Suprapubic skin (tissue), 4 donors: ENCODE results near the gene GULP1. TPM values are rescaled to one million over a fixed set of nuclear protein-coding genes. Genes with fewer than 3 reads are reported as not detected.

Experiments
- DNase-seq, 2 donors: peaks; one replicate each; pipeline ENCODE4 v3.0.0-alpha.2; 2019; ENCODE audit warnings: low spot score in 2 of 2
- H3K27ac ChIP-seq: fragments of 200-600 bp; sonication (generic); one replicate; pipeline ENCODE4 v1.5.1; 2019
- H3K27me3 ChIP-seq: fragments of 200-600 bp; sonication (generic); one replicate; pipeline ENCODE4 v1.5.1; 2019
- H3K36me3 ChIP-seq: fragments of 200-600 bp; sonication (generic); one replicate; pipeline ENCODE4 v1.5.1; 2019
- H3K4me1 ChIP-seq: fragments of 200-600 bp; sonication (generic); one replicate; pipeline ENCODE4 v1.5.1; 2019
- H3K4me3 ChIP-seq: fragments of 200-600 bp; sonication (generic); one replicate; pipeline ENCODE4 v1.5.1; 2019; ENCODE audit warnings: mild to moderate bottlenecking
- H3K9me3 ChIP-seq: fragments of 200-600 bp; sonication (generic); one replicate; pipeline ENCODE4 v1.5.1; 2019
- CTCF ChIP-seq, 2 donors: fragments of 200-600 bp in 1 of 2; fragments of 450-650 bp in 1 of 2; sonication (generic) in 1 of 2; IDR thresholded peaks; one replicate each; pipeline ENCODE4 v1.5.1; 2016 to 2019; ENCODE audit warnings: antibody characterized with exemption in 2 of 2, mild to moderate bottlenecking in 1 of 2, moderate library complexity in 1 of 2
- EP300 ChIP-seq: sonication (generic); formaldehyde crosslinking; IDR thresholded peaks from one replicate; pipeline ENCODE4 v1.6.1; 2017; ENCODE audit warnings: antibody characterized with exemption
- POLR2A ChIP-seq, 2 donors: fragments of 450-650 bp; IDR thresholded peaks; one replicate each; pipeline ENCODE4 v1.6.1; 2017; ENCODE audit warnings: antibody characterized with exemption in 2 of 2, mild to moderate bottlenecking in 2 of 2, moderate library complexity in 2 of 2
- POLR2AphosphoS5 ChIP-seq, 3 donors: sonication (generic); formaldehyde crosslinking; IDR thresholded peaks; one replicate each; pipeline ENCODE4 v1.6.1; 2017; ENCODE audit warnings: antibody characterized with exemption in 3 of 3
- WGBS: methylation state at CpG from one replicate; pipeline ENCODE4 v1.1.5; 2018; 5-methylcytosine and 5-hydroxymethylcytosine counted together
- total RNA-seq, 4 donors: library from RNA; depleted of rRNA; stranded (reverse); fragments of >200 nt; gene quantifications; one replicate each; pipeline ENCODE4 v1.1.0, GENCODE V29; 2016

GULP1 gene
- total RNA-seq, 4 donors from 2014 or later: 14.3 to 21.3 (median 17.5) TPM

- H3K27me3 ChIP-seq: no peaks in the 10 kb centered on the region
- H3K27ac ChIP-seq: no peak overlapping the region
- TF ChIP-seq EP300 (no peak), POLR2A (IDR thresholded peaks at IDR 0.05) (no peak), CTCF (IDR thresholded peaks at IDR 0.05) (no peak)
- H3K9me3 ChIP-seq: no peaks in the 10 kb centered on the region
- H3K36me3 ChIP-seq: no peaks in the 10 kb centered on the region
- peaks cover 4% of the 10 kb centered on the region for H3K4me1 ChIP-seq
- 86% methylated on average over 3 of the region's 3 CpGs for WGBS
- no peak for DNase-seq
- H3K4me3 ChIP-seq: no peak overlapping the region
These were observed 46.8 kb downstream of the GULP1 start for GRCh38 chr2:188338463-188338862.

- H3K27me3 ChIP-seq: no peaks in the 10 kb centered on the region
- no peaks in the 10 kb centered on the region for H3K36me3 ChIP-seq
- H3K9me3 ChIP-seq: no peaks in the 10 kb centered on the region
- 89% methylated on average over 3 of the region's 3 CpGs for WGBS
- H3K4me1 ChIP-seq: no peaks in the 10 kb centered on the region
- TF ChIP-seq POLR2A (IDR thresholded peaks at IDR 0.05) (no peak), CTCF (IDR thresholded peaks at IDR 0.05) (no peak), POLR2AphosphoS5 (IDR thresholded peaks at IDR 0.05) (no peak), EP300 (no peak)
- no peak overlapping the region for H3K27ac ChIP-seq
- no peak overlapping the region for H3K4me3 ChIP-seq
- no peak for DNase-seq
These were observed 48.6 kb downstream of the GULP1 start for GRCh38 chr2:188340257-188340656.

- Histone ChIP-seq H3K9me3 (no peaks in the 10 kb centered on the region), H3K36me3 (no peaks in the 10 kb centered on the region), H3K27me3 (no peaks in the 10 kb centered on the region), H3K27ac (no peak overlapping the region), H3K4me3 (no peak overlapping the region), H3K4me1 (peaks cover 5% of the 10 kb centered on the region)
- TF ChIP-seq EP300: no peak
- TF ChIP-seq POLR2AphosphoS5 (IDR thresholded peaks at IDR 0.05): no peak
- TF ChIP-seq CTCF (IDR thresholded peaks at IDR 0.05): no peak
- DNase-seq: no peak
- WGBS: 79% methylated on average over 3 of the region's 3 CpGs
These were observed 53.3 kb downstream of the GULP1 start for GRCh38 chr2:188345020-188345419.

GRCh38 chr2:188345426-188345825, 53.8 kb downstream of the GULP1 start:
- Histone ChIP-seq H3K4me1 (peaks cover 5% of the 10 kb centered on the region), H3K36me3 (no peaks in the 10 kb centered on the region), H3K4me3 (no peak overlapping the region), H3K27ac (no peak overlapping the region), H3K9me3 (no peaks in the 10 kb centered on the region), H3K27me3 (no peaks in the 10 kb centered on the region)
- no peak for TF ChIP-seq CTCF (IDR thresholded peaks at IDR 0.05)
- TF ChIP-seq POLR2AphosphoS5 (IDR thresholded peaks at IDR 0.05): no peak
- no peak for TF ChIP-seq EP300
- TF ChIP-seq POLR2A (IDR thresholded peaks at IDR 0.05): no peak
- DNase-seq: no peak

- Histone ChIP-seq H3K27me3 (no peaks in the 10 kb centered on the region), H3K36me3 (no peaks in the 10 kb centered on the region), H3K4me3 (no peak overlapping the region), H3K9me3 (no peaks in the 10 kb centered on the region), H3K4me1 (peaks cover 5% of the 10 kb centered on the region), H3K27ac (no peak overlapping the region)
- no peak for TF ChIP-seq POLR2AphosphoS5 (IDR thresholded peaks at IDR 0.05)
- no peak for DNase-seq
- 58% methylated on average over 3 of the region's 3 CpGs for WGBS
These were observed 54.3 kb downstream of the GULP1 start for GRCh38 chr2:188345831-188346458.

- H3K27ac ChIP-seq: no peak overlapping the region
- H3K4me3 ChIP-seq: no peak overlapping the region
- H3K27me3 ChIP-seq: no peaks in the 10 kb centered on the region
- no peak for TF ChIP-seq EP300
- TF ChIP-seq POLR2A (IDR thresholded peaks at IDR 0.05): no peak
- no peak for TF ChIP-seq POLR2AphosphoS5 (IDR thresholded peaks at IDR 0.05)
- TF ChIP-seq CTCF (IDR thresholded peaks at IDR 0.05): no peak
- WGBS: 91% methylated on average over 1 of the region's 1 CpG
- no peaks in the 10 kb centered on the region for H3K36me3 ChIP-seq
- DNase-seq: no peak
- H3K9me3 ChIP-seq: no peaks in the 10 kb centered on the region
- H3K4me1 ChIP-seq: peaks cover 5% of the 10 kb centered on the region
These were observed 57.3 kb downstream of the GULP1 start for GRCh38 chr2:188349019-188349418.
